ENCODE results near the gene ZBTB7A.

ZBTB7A gene

DNA sequence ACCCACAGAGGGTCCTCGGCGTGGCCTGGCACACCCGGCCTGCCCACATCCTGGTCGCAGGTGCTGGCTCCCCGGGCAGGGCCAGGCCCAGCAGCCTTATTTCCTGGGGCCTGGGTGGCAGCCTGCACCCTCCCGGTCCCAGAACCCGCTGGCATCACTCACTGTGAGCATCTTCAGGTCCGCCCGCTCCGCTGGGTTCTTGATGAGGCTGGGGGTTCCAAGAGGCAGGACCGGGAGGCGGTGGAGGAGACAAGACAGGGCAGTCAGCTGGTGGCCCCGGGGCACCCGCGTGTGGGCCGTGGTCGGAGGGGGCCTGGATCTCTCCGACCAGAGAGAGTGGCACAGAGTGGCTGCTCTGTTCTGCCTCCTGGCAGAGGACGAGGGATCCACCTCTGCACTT lies 27.6 kb upstream of the ZBTB7A start:
- WGBS, 2 experiments, result 95 to 96% methylated on average over 19 of the region's 19 CpGs
- Histone ChIP-seq H3K9me3 (ENCODE audit: control insufficient read depth, low read length) (no peaks in the 10 kb centered on the region), H3K27ac (ENCODE audit: insufficient read depth, low read depth, low read length, poor library complexity, severe bottlenecking) (no peak overlapping the region), H3K36me3 (ENCODE audit: control insufficient read depth, insufficient read depth, low read length) (peaks cover 22% of the 10 kb centered on the region), H3K27me3 (ENCODE audit: control insufficient read depth, insufficient read depth, low read length, poor library complexity, severe bottlenecking) (no peaks in the 10 kb centered on the region), H3K4me1 (ENCODE audit: control insufficient read depth, insufficient read depth, low read length) (no peaks in the 10 kb centered on the region), H3K4me3 (ENCODE audit: insufficient read depth, low read depth, low read length) (no peak overlapping the region)

DNA sequence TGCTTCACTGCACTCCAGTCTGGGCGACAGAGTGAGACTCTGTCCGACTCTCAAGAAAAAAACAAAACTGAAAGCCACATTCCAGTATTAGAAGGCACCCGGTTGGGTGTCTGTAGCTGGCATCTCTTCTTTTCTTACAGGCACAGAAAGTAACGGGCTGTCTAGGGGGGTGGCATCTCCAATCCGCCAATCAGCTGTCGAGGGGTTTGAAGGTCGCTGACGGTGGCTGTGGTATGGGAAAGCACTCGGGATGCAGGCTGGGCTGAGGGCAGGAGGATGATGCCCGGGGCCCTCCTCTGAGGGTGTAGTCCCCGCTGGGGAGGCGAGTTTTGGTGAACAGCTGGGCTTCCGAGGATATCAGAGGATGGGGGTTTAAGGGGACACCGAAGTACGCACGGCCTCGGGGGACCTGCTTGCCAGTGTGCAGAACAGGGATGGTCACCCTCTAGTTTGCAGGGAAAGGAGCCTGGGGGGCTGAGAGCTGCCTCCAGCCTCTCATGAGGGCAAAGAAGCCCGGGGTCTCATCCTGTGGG lies 27.0 kb upstream of the ZBTB7A start:
- whole genome bisulfite sequencing, 2 experiments, result 95 to 96% methylated on average over 18 of the region's 18 CpGs
- no peaks in the 10 kb centered on the region for H3K9me3 ChIP-seq (ENCODE audit: control insufficient read depth, low read length)
- no peak overlapping the region for H3K27ac ChIP-seq (ENCODE audit: insufficient read depth, low read depth, low read length, poor library complexity, severe bottlenecking)
- no peaks in the 10 kb centered on the region for H3K4me1 ChIP-seq (ENCODE audit: control insufficient read depth, insufficient read depth, low read length)
- no peaks in the 10 kb centered on the region for H3K27me3 ChIP-seq (ENCODE audit: control insufficient read depth, insufficient read depth, low read length, poor library complexity, severe bottlenecking)
- no peak overlapping the region for H3K4me3 ChIP-seq (ENCODE audit: insufficient read depth, low read depth, low read length)
- H3K36me3 ChIP-seq (ENCODE audit: control insufficient read depth, insufficient read depth, low read length), result peaks cover 17% of the 10 kb centered on the region

GRCh38 chr19:4090356-4091220 lies 23.9 kb upstream of the ZBTB7A start:
- Histone ChIP-seq H3K9me3 (ENCODE audit: control insufficient read depth, low read length) (no peaks in the 10 kb centered on the region), H3K27ac (ENCODE audit: insufficient read depth, low read depth, low read length, poor library complexity, severe bottlenecking) (no peak overlapping the region), H3K4me3 (ENCODE audit: insufficient read depth, low read depth, low read length) (no peak overlapping the region), H3K27me3 (ENCODE audit: control insufficient read depth, insufficient read depth, low read length, poor library complexity, severe bottlenecking) (no peaks in the 10 kb centered on the region), H3K4me1 (ENCODE audit: control insufficient read depth, insufficient read depth, low read length) (no peaks in the 10 kb centered on the region), H3K36me3 (ENCODE audit: control insufficient read depth, insufficient read depth, low read length) (no peaks in the 10 kb centered on the region)
- 94 to 96% methylated on average over 52 of the region's 52 CpGs for WGBS, 2 experiments

GRCh38 chr19:4089946-4090345 lies 23.2 kb upstream of the ZBTB7A start:
- H3K36me3 ChIP-seq (ENCODE audit: control insufficient read depth, insufficient read depth, low read length), result no peaks in the 10 kb centered on the region
- H3K27ac ChIP-seq (ENCODE audit: insufficient read depth, low read depth, low read length, poor library complexity, severe bottlenecking), result no peak overlapping the region
- no peaks in the 10 kb centered on the region for H3K9me3 ChIP-seq (ENCODE audit: control insufficient read depth, low read length)
- H3K27me3 ChIP-seq (ENCODE audit: control insufficient read depth, insufficient read depth, low read length, poor library complexity, severe bottlenecking), result no peaks in the 10 kb centered on the region
- no peak overlapping the region for H3K4me3 ChIP-seq (ENCODE audit: insufficient read depth, low read depth, low read length)
- H3K4me1 ChIP-seq (ENCODE audit: control insufficient read depth, insufficient read depth, low read length), result no peaks in the 10 kb centered on the region
- 93 to 95% methylated on average over 22 of the region's 22 CpGs for WGBS, 2 experiments

DNA sequence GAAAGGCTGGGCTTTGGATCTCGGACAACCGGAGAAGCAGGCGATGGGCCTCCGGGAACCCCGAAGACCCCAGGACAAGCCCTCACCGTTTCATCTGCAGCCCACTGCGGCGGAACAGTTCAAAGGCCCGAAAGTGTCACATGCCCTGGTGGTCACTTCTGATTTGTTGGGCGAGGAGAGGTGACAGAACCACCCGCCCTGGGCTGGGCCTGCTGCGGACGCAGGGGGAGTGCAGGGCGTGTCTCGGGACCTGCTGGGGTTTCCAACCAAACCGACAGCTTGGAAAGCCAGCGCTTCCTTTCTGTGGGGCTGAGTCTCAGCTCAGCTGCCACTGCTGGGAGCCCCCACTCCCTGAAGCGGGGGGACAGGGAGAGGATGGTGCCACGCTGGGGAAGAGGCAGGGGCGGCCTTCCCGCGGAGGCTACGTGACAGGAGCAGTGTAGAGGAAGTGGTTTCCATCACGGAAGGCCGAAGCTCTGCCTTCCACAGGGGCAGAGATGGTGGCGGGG lies 22.8 kb upstream of the ZBTB7A start:
- Histone ChIP-seq H3K4me1 (ENCODE audit: control insufficient read depth, insufficient read depth, low read length) (no peaks in the 10 kb centered on the region), H3K9me3 (ENCODE audit: control insufficient read depth, low read length) (no peaks in the 10 kb centered on the region), H3K27me3 (ENCODE audit: control insufficient read depth, insufficient read depth, low read length, poor library complexity, severe bottlenecking) (no peaks in the 10 kb centered on the region), H3K36me3 (ENCODE audit: control insufficient read depth, insufficient read depth, low read length) (no peaks in the 10 kb centered on the region), H3K4me3 (ENCODE audit: insufficient read depth, low read depth, low read length) (no peak overlapping the region), H3K27ac (ENCODE audit: insufficient read depth, low read depth, low read length, poor library complexity, severe bottlenecking) (no peak overlapping the region)
- 93 to 94% methylated on average over 26 of the region's 26 CpGs for WGBS, 2 experiments

- Histone ChIP-seq H3K27me3 (ENCODE audit: control insufficient read depth, insufficient read depth, low read length, poor library complexity, severe bottlenecking) (no peaks in the 10 kb centered on the region), H3K4me1 (ENCODE audit: control insufficient read depth, insufficient read depth, low read length) (no peaks in the 10 kb centered on the region), H3K4me3 (ENCODE audit: insufficient read depth, low read depth, low read length) (no peak overlapping the region), H3K9me3 (ENCODE audit: control insufficient read depth, low read length) (no peaks in the 10 kb centered on the region), H3K36me3 (ENCODE audit: control insufficient read depth, insufficient read depth, low read length) (no peaks in the 10 kb centered on the region), H3K27ac (ENCODE audit: insufficient read depth, low read depth, low read length, poor library complexity, severe bottlenecking) (no peak overlapping the region)
- 93 to 100% methylated on average over 2 of the region's 2 CpGs for WGBS, 2 experiments
Observed at GRCh38 chr19:4088975-4089374, 22.3 kb upstream of the ZBTB7A start.

- Histone ChIP-seq H3K27me3 (ENCODE audit: control insufficient read depth, insufficient read depth, low read length, poor library complexity, severe bottlenecking) (no peaks in the 10 kb centered on the region), H3K4me1 (ENCODE audit: control insufficient read depth, insufficient read depth, low read length) (no peaks in the 10 kb centered on the region), H3K27ac (ENCODE audit: insufficient read depth, low read depth, low read length, poor library complexity, severe bottlenecking) (no peak overlapping the region), H3K9me3 (ENCODE audit: control insufficient read depth, low read length) (no peaks in the 10 kb centered on the region), H3K36me3 (ENCODE audit: control insufficient read depth, insufficient read depth, low read length) (no peaks in the 10 kb centered on the region), H3K4me3 (ENCODE audit: insufficient read depth, low read depth, low read length) (no peak overlapping the region)
- WGBS, 2 experiments, result 92 to 94% methylated on average over 31 of the region's 31 CpGs
Observed at GRCh38 chr19:4087787-4088679, 21.3 kb upstream of the ZBTB7A start.

DNA sequence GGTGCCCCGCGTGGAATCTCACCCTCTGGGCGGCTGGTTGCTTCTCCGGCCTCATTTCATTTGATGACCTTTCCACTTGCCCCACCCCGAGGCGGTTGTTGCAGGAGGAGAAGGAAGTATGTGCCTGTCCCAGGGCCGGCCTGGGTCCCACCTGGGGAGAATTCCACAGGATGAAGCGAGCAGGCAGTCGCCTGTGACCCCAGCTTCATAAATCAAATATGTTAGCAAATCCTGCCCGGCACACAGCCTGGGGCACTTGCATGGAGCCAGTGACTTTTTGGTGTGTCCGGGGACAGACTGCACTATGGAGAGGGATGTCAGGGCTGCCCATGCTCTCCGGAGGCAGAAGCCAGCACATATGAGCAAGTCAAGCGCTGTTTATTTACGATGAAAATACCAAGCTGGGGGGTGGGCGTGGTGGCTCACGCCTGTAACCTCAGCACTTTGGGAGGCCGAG lies 19.7 kb upstream of the ZBTB7A start:
- no peak overlapping the region for H3K4me3 ChIP-seq (ENCODE audit: insufficient read depth, low read depth, low read length)
- no peak overlapping the region for H3K27ac ChIP-seq (ENCODE audit: insufficient read depth, low read depth, low read length, poor library complexity, severe bottlenecking)
- no peaks in the 10 kb centered on the region for H3K36me3 ChIP-seq (ENCODE audit: control insufficient read depth, insufficient read depth, low read length)
- no peaks in the 10 kb centered on the region for H3K4me1 ChIP-seq (ENCODE audit: control insufficient read depth, insufficient read depth, low read length)
- no peaks in the 10 kb centered on the region for H3K27me3 ChIP-seq (ENCODE audit: control insufficient read depth, insufficient read depth, low read length, poor library complexity, severe bottlenecking)
- WGBS, 2 experiments, result 86% methylated on average over 17 of the region's 17 CpGs
- H3K9me3 ChIP-seq (ENCODE audit: control insufficient read depth, low read length), result no peaks in the 10 kb centered on the region

DNA sequence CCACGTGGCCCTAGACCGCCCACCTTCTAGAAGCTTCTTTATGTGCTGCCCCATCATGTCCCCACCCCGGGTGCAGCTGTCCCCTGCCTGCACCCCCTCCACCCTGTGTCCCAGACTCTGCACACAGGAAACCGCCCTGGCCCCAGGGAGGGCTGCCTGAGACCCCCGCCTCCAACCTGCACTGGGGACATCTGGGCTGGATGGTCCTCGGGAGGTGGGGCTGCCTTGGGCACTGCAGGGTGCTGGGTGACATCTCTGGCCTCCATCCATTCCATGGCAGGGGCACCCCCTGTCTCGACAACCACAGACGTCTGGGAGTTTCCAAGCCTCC lies 17.8 kb upstream of the ZBTB7A start:
- Histone ChIP-seq H3K9me3 (ENCODE audit: control insufficient read depth, low read length) (no peaks in the 10 kb centered on the region), H3K27ac (ENCODE audit: insufficient read depth, low read depth, low read length, poor library complexity, severe bottlenecking) (no peak overlapping the region), H3K27me3 (ENCODE audit: control insufficient read depth, insufficient read depth, low read length, poor library complexity, severe bottlenecking) (no peaks in the 10 kb centered on the region), H3K36me3 (ENCODE audit: control insufficient read depth, insufficient read depth, low read length) (no peaks in the 10 kb centered on the region), H3K4me3 (ENCODE audit: insufficient read depth, low read depth, low read length) (no peak overlapping the region), H3K4me1 (ENCODE audit: control insufficient read depth, insufficient read depth, low read length) (no peaks in the 10 kb centered on the region)
- 89 to 91% methylated on average over 8 of the region's 8 CpGs for WGBS, 2 experiments

All from ectodermal cell (in vitro differentiated cells).